Upper lobe of right lung (tissue), 1 donor: ENCODE results near the gene EYS. TPM values are rescaled to one million over a fixed set of nuclear protein-coding genes. Genes with fewer than 3 reads are reported as not detected.

Source experiments
- ATAC-seq: fragments of 200-7000 bp; cut with Tn5 transposase; one replicate; pipeline ENCODE4 v1.9.1; 2020; ENCODE audit warnings: mild to moderate bottlenecking, moderate library complexity
- DNase-seq: peaks from one replicate; pipeline ENCODE4 v3.0.0-alpha.2; 2020
- H3K27ac ChIP-seq: fragments of 200-600 bp; one replicate; pipeline ENCODE4 v1.8.0; 2022
- H3K27me3 ChIP-seq: fragments of 200-600 bp; one replicate; pipeline ENCODE4 v1.8.0; 2022; ENCODE audit warnings: mild to moderate bottlenecking
- H3K36me3 ChIP-seq: fragments of 200-600 bp; one replicate; pipeline ENCODE4 v1.8.0; 2022
- H3K4me1 ChIP-seq: fragments of 200-600 bp; one replicate; pipeline ENCODE4 v1.8.0; 2022
- H3K4me3 ChIP-seq: fragments of 200-600 bp; one replicate; pipeline ENCODE4 v1.8.0; 2022; ENCODE audit warnings: mild to moderate bottlenecking
- H3K9me3 ChIP-seq: fragments of 200-600 bp; one replicate; pipeline ENCODE4 v1.8.0; 2022
- intact Hi-C: fragments of 100-400 bp; cut with DNase I; formaldehyde crosslinking; loops from one replicate; pipeline ENCODE4 v1.11.0; 2022
- total RNA-seq: library from RNA; stranded (reverse); fragmentation: NEBNext Ultra II Directional; extraction: Animal tissue kit (Norgen Biotek cat#: 25700); gene quantifications from one replicate; pipeline ENCODE4 v1.2.1, GENCODE V29; 2021
- TF ChIP-seq, protein P1 (sequence below): fragments of 200-600 bp; IDR thresholded peaks from one replicate; pipeline ENCODE4 v1.8.0; 2022; ENCODE audit warnings: antibody characterized with exemption
- donor health status: DM: no; HTN: yes; CAD: no; lungs with severe emphysema.

Gene EYS
- total RNA-seq, 1 donor from 2014 or later: not detected

DNA sequence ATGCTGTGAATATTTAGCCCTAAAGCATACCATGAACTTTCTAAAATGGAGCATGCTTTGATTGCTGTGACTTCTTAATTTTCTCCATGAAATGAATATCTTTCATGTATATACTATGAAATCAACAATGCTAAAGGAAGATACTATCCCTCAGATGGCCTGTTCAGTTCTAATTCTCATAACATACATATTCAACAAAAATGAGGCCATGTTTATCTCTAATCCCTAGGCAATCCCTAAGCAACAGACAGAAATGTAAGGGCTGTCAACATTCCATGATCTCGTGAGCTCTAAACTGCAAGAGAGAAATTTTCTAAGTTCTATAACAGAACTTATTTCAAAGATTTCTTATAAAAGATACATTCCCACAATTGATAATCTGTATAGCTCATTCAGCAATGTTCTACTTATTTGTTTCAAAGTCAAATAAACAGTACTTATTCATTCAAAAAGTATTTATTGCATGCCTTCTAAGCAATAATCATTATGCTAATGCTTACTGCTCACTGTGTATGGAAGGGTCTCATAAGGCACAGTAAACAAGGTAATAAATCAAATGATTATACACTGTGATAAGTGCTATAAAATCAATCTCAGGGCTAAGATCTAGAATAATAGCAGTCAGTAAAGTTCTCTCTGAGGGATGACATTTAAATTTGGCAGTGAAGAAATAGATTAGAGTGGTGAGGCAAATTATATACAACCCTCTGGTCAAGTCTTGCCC lies 1578.6 kb downstream of the EYS start:
- TF ChIP-seq, protein P1, sequence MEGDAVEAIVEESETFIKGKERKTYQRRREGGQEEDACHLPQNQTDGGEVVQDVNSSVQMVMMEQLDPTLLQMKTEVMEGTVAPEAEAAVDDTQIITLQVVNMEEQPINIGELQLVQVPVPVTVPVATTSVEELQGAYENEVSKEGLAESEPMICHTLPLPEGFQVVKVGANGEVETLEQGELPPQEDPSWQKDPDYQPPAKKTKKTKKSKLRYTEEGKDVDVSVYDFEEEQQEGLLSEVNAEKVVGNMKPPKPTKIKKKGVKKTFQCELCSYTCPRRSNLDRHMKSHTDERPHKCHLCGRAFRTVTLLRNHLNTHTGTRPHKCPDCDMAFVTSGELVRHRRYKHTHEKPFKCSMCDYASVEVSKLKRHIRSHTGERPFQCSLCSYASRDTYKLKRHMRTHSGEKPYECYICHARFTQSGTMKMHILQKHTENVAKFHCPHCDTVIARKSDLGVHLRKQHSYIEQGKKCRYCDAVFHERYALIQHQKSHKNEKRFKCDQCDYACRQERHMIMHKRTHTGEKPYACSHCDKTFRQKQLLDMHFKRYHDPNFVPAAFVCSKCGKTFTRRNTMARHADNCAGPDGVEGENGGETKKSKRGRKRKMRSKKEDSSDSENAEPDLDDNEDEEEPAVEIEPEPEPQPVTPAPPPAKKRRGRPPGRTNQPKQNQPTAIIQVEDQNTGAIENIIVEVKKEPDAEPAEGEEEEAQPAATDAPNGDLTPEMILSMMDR: no peak
- H3K4me3 ChIP-seq: no peak overlapping the region
- no peak for ATAC-seq
- no peak for DNase-seq
- no peaks in the 10 kb centered on the region for H3K9me3 ChIP-seq
- H3K36me3 ChIP-seq: no peaks in the 10 kb centered on the region
- no peaks in the 10 kb centered on the region for H3K4me1 ChIP-seq
- H3K27me3 ChIP-seq: no peaks in the 10 kb centered on the region
- no peak overlapping the region for H3K27ac ChIP-seq
- intact Hi-C loops: no loop called here

DNA sequence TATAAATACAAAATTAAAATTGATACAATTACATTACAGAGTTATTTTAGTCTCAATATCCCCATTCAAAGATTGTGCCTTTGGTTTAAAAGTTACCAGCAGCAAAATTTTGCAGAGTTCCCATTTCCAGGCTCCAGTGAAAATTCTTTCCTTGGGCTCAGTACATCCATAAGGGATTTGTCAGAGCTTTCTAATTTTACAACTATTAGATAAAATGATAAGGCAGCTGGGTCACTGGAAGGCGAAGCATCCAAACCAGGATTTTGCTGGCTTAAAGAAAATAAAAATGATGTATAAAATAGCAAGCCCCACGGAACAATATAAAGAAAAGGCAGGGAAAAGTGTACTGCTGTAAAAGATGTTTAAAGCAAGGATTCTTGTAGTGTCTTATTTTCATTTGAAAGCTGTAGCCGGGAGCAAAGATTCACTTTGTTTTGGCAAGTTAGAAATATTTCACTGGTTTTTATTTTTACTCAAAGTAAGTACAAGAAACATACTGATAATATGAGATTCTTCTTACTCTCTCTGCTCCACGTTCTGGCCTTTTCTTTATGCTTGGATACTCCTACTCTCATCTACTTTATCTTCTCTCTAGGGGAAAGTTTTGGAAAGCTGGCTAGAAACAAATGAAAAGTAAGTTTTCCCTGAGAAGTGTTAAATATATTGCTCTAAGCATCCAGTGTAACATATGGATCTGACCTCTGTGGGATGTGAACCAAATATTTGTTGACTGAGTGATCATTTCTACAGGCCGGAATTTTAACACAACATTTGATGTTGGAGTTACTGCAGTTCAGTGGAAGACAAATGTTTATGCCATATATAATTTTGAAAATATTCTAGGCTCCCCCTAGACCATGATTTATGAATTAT lies 1583.0 kb downstream of the EYS start:
- TF ChIP-seq, protein P1: no peak
- ATAC-seq (no peak), DNase-seq (no peak)
- Histone ChIP-seq H3K9me3 (no peaks in the 10 kb centered on the region), H3K27ac (no peak overlapping the region), H3K27me3 (no peaks in the 10 kb centered on the region), H3K4me1 (no peaks in the 10 kb centered on the region), H3K36me3 (no peaks in the 10 kb centered on the region), H3K4me3 (no peak overlapping the region)
- intact Hi-C loops: no loop called here

DNA sequence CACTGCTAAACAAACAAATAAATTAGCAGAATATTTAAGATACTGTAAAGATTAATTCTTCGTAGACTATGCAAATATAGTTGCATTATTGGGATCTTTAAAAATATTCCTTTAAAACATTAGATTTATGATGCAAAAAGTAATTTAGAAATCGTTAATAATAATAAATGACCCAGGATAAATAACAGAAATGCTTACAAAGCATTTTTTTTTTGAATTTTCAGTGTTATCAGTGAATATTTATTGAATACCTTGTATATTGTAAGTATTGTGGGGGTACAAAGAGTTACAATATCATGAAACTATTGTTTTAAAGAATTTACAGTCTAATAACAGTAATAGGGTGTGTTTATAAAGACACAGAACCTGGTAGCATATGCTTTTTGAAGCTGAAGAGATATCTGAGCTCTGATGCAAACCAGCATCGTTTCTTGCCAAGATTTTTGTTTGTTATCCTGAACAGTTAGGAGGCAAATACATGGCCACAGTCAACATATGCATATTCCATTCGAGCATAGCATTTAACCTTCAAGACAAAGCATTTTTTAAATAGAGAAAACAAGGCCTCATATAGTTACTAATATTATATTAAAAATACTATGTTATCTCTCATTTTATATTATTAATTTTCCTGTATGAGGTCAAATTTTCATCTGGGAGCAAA lies 1584.2 kb downstream of the EYS start:
- ATAC-seq (no peak), DNase-seq (no peak)
- no peak overlapping the region for H3K4me3 ChIP-seq
- H3K9me3 ChIP-seq: no peaks in the 10 kb centered on the region
- H3K4me1 ChIP-seq: no peaks in the 10 kb centered on the region
- no peaks in the 10 kb centered on the region for H3K27me3 ChIP-seq
- intact Hi-C loops: no loop called here
- TF ChIP-seq, protein P1: no peak
- no peak overlapping the region for H3K27ac ChIP-seq
- H3K36me3 ChIP-seq: no peaks in the 10 kb centered on the region

DNA sequence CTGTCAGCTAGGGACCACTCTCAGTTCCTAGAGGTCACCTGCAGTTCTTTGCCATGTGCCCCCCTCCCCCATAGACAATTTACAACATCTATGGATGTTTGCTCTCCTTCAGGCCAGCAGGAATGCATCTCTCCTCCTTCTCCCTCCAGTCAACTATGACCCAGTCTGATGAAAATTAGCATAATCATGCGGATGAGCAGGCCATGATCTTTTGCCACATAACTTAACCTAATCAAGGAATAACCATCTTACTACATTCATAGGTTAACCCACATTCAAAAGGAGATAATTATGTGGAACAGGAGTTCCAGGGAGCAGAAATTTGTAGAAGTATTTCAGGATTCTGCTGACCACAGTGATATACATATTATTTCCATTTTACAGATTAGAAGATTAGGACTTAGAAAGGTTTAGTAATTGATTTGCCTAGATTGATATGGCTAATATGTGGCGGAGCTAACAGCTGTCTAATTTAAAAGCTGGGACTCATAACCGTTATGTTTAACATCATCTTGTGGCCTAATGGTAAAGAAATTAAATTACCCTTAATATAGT lies 1585.9 kb downstream of the EYS start:
- Histone ChIP-seq H3K27me3 (no peaks in the 10 kb centered on the region), H3K27ac (no peak overlapping the region), H3K4me1 (no peaks in the 10 kb centered on the region), H3K4me3 (no peak overlapping the region), H3K36me3 (no peaks in the 10 kb centered on the region), H3K9me3 (no peaks in the 10 kb centered on the region)
- intact Hi-C loops: no loop called here
- ATAC-seq (no peak), DNase-seq (no peak)
- TF ChIP-seq, protein P1: no peak

DNA sequence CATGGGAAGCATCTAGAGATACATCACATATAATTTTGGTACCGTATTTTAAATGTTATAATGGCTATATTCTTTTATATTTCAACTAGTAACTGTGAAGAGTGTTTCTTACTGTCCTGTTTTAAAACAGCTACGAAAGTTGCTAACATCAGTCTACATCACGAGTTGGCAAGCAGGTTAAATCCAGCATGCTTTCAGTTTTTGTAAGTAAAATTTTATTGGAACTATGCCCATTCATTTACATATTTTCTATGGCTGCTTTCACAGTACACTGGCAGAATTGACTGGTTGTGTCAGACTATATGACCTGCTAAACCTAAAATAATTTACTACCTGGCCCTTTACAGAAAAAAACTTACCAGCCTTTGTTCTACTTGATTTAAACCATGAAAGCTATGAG lies 1593.3 kb downstream of the EYS start:
- intact Hi-C loops: no loop called here
- ATAC-seq: no peak
- TF ChIP-seq, protein P1: no peak

More for the DNA sequence above, 1593.3 kb downstream of the EYS start:
- Histone ChIP-seq H3K27ac (no peak overlapping the region), H3K27me3 (no peaks in the 10 kb centered on the region), H3K4me1 (no peaks in the 10 kb centered on the region), H3K9me3 (no peaks in the 10 kb centered on the region), H3K4me3 (no peak overlapping the region), H3K36me3 (no peaks in the 10 kb centered on the region)
- no peak for DNase-seq
